Cardiac fibroblast (primary cell): Measurements from ENCODE around the gene VBP1.
A peak's percentile ranks its signal among the peaks of the same experiment; 100 is the strongest.
"Not testable (repeated sequence)": the region's sequence is repeated elsewhere in the genome, so short reads cannot be mapped to it uniquely, and the experiment has no call there.

Source experiments
- DNase-seq, 2 donors: peaks; one replicate each; pipeline versions ENCODE4 v3.0.0 to v3.0.0-alpha.2; 2010; ENCODE audit warnings: low read depth in 2 of 2
- H3K4me3 ChIP-seq, 2 donors: replicated peaks in 1 of 2; 1 replicate in 1 of 2; 2 replicates in 1 of 2; pipeline ENCODE4 v1.5.1; 2011; ENCODE audit warnings: low read depth in 2 of 2, low read length in 2 of 2, mild to moderate bottlenecking in 2 of 2, moderate library complexity in 1 of 2
- TF ChIP-seq, protein P1 (sequence below): IDR thresholded peaks from one replicate; pipeline ENCODE4 v1.5.1; 2011; ENCODE audit warnings: low read depth, mild to moderate bottlenecking, low read length, inconsistent platforms

Gene VBP1

GRCh38 chrX:155215443-155216178 lies 649 bp upstream of the VBP1 start:
- no peak for DNase-seq
- TF ChIP-seq, protein P1, sequence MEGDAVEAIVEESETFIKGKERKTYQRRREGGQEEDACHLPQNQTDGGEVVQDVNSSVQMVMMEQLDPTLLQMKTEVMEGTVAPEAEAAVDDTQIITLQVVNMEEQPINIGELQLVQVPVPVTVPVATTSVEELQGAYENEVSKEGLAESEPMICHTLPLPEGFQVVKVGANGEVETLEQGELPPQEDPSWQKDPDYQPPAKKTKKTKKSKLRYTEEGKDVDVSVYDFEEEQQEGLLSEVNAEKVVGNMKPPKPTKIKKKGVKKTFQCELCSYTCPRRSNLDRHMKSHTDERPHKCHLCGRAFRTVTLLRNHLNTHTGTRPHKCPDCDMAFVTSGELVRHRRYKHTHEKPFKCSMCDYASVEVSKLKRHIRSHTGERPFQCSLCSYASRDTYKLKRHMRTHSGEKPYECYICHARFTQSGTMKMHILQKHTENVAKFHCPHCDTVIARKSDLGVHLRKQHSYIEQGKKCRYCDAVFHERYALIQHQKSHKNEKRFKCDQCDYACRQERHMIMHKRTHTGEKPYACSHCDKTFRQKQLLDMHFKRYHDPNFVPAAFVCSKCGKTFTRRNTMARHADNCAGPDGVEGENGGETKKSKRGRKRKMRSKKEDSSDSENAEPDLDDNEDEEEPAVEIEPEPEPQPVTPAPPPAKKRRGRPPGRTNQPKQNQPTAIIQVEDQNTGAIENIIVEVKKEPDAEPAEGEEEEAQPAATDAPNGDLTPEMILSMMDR: no peak

GRCh38 chrX:155216940-155217440 lies 730 bp downstream of the VBP1 start:
- DNase-seq: peak in 1 of 2 donors; percentile 16

More at GRCh38 chrX:155215443-155216178, 649 bp upstream of the VBP1 start:
- H3K4me3 ChIP-seq: peak overlapping the region; percentile 61 to 82

DNA sequence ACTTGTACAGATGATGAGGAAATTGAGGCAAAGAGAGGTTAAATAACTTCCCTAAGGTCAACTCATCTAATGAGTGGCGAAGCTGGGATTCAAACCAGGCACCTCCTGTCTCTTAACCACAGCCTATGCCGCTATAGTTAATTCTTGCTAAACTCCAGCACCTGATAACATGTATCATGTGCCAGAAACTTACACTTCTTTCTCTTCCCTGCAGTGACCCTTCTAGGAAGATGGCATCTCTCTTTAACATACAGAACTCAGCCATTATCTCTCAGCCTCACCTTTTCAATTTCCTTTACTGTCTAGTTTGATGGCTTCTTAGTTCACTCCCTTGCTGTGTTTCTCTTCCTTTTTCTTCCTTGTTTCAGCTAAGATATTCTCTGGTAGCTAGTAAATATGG lies 2.5 kb downstream of the VBP1 start:
- TF ChIP-seq, protein P1: no peak

More at GRCh38 chrX:155216940-155217440, 730 bp downstream of the VBP1 start:
- TF ChIP-seq, protein P1: no peak
- peak overlapping the region; percentile 82 for H3K4me3 ChIP-seq

GRCh38 chrX:155221351-155221750 lies 5.1 kb downstream of the VBP1 start:
- DNase-seq: no peak
- TF ChIP-seq, protein P1: no peak

More for the DNA sequence above, 2.5 kb downstream of the VBP1 start:
- DNase-seq: no peak
- no peak overlapping the region for H3K4me3 ChIP-seq

GRCh38 chrX:155223746-155224145 lies 7.5 kb downstream of the VBP1 start:
- DNase-seq, H3K4me3 ChIP-seq: not testable (repeated sequence)

More at GRCh38 chrX:155221351-155221750, 5.1 kb downstream of the VBP1 start:
- no peak overlapping the region for H3K4me3 ChIP-seq

DNA sequence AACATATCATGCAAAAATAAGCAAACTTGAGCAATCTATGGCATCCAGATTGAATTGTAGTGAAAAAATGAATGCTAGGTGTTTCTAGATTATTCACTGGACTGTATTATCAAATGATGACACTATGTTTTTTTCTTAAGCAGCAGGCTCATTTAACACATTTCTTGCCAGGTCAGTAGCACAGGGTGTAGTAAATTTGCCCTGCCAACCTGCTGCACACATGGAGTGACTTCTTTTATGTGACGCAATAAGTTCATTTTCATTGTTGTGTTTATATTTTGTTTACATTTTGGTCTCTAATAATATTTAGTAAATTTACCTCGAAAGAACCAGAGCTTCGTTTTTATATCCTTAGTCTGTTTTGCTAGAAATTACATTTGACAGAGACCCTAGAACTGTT lies 9.5 kb downstream of the VBP1 start:
- no peak for DNase-seq
- TF ChIP-seq, protein P1: no peak

DNA sequence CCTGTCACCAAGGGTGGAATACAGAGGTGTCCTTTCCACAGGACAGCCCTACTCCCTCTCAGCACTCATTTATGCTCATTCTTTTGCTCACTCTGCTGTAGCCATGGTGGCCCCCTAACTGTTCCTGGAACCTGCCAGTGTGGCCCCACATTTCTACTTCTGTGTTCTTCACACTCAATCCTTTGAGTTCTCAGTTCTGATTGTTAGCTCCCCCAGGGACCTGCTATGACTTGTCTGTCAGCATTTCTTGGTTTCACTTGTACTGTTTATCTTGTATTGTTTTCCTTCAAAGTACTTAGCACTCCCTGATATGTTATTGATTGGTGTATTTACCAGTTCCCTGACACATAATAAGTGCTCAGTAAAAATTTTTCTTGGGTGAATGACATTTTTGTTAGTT lies 14.9 kb downstream of the VBP1 start:
- TF ChIP-seq, protein P1: no peak
- DNase-seq: no peak
- H3K4me3 ChIP-seq: no peak overlapping the region

More for the DNA sequence above, 9.5 kb downstream of the VBP1 start:
- H3K4me3 ChIP-seq: no peak overlapping the region
